Liver (tissue), 3 donors: ENCODE measurements around the gene ECI1.

Experiments used
- CTCF ChIP-seq: fragments of 150-350 bp; IDR thresholded peaks from 2 replicates; pipeline ENCODE4 v1.5.1; 2017; ENCODE audit warnings: improper control_type of control experiment, low read depth, low read length; ENCODE audit not compliant: missing input control
- NR2F2 ChIP-seq: IDR thresholded peaks from 2 replicates; pipeline ENCODE4 v1.6.1; 2016; ENCODE audit warnings: antibody characterized with exemption
- RXRA ChIP-seq, 2 donors: IDR thresholded peaks; 2 replicates each; pipeline ENCODE4 v1.6.1; 2017 to 2018; ENCODE audit warnings: antibody characterized with exemption in 2 of 2, mild to moderate bottlenecking in 1 of 2
- SP1 ChIP-seq: IDR thresholded peaks from 2 replicates; pipeline ENCODE4 v1.6.1; 2018; ENCODE audit warnings: antibody characterized with exemption, mild to moderate bottlenecking
- donor health status: healthy.
- donor health status: healthy.

GRCh38 chr16:2289282-2289681 lies 37.9 kb upstream of the ECI1 start:
- TF ChIP-seq NR2F2 = no peak
- no peak for TF ChIP-seq CTCF
- no peak for TF ChIP-seq RXRA (IDR thresholded peaks at IDR 0.05)
- no peak for TF ChIP-seq SP1
